K562 (cell line): ENCODE results near the gene RETREG1. TPM values are rescaled to one million over a fixed set of nuclear protein-coding genes. Genes with fewer than 3 reads are reported as not detected.
A peak's percentile ranks its signal among the peaks of the same experiment; 100 is the strongest.

Experiments
- CC2D1A ChIP-seq: fragments of 450-650 bp; IDR thresholded peaks from 2 replicates; pipeline ENCODE4 v1.6.1; 2017; ENCODE audit warnings: mild to moderate bottlenecking
- CREM ChIP-seq: IDR thresholded peaks from 2 replicates; pipeline ENCODE4 v1.6.1; 2014; ENCODE audit warnings: antibody characterized with exemption, low read depth
- EP300 ChIP-seq: IDR thresholded peaks from 2 replicates; pipeline ENCODE4 v1.6.1; 2012; ENCODE audit warnings: low read length, improper control_type of control experiment
- JUND ChIP-seq, 2 experiments: IDR thresholded peaks; 2 replicates in 1 of 2; 3 replicates in 1 of 2; pipeline ENCODE4 v1.6.1; 2011; ENCODE audit warnings: borderline replicate concordance in 2 of 2, low read depth in 2 of 2, low read length in 2 of 2, improper control_type of control experiment in 1 of 2, missing biosample characterization in 1 of 2, missing genetic modification characterization in 1 of 2, missing genetic modification reagents in 1 of 2
- KLF10 ChIP-seq: fragments of 250-450 bp; sonication (Bioruptor Pico); IDR thresholded peaks from 2 replicates; pipeline ENCODE4 v1.6.1; 2021; ENCODE audit warnings: matching md5 sums
- KLF16 ChIP-seq: IDR thresholded peaks from 2 replicates; pipeline ENCODE4 v1.6.1; 2016; ENCODE audit warnings: antibody characterized with exemption
- PHF8 ChIP-seq: fragments of 200-600 bp; sonication (generic); IDR thresholded peaks from 2 replicates; pipeline ENCODE4 v1.6.1; 2012; ENCODE audit warnings: mixed run types, mild to moderate bottlenecking, inconsistent platforms, low read length, moderate library complexity, borderline replicate concordance
- PRPF4 ChIP-seq: fragments of 200-400 bp; formaldehyde crosslinking; IDR thresholded peaks from one replicate; pipeline ENCODE4 v1.6.1; 2017; ENCODE audit warnings: low read length, low read depth, mild to moderate bottlenecking; ENCODE audit not compliant: insufficient read depth, poor library complexity, severe bottlenecking
- RCOR1 ChIP-seq, 2 experiments: IDR thresholded peaks; 2 replicates each; pipeline ENCODE4 v1.6.1; 2012; ENCODE audit warnings: low read depth in 2 of 2, low read length in 2 of 2, borderline replicate concordance in 1 of 2, improper control_type of control experiment in 1 of 2
- REST ChIP-seq, 2 experiments: fragments of 450-650 bp; formaldehyde crosslinking in 1 of 2; IDR thresholded peaks; 2 replicates each; pipeline versions ENCODE4 v1.4.0 to v1.6.1; 2014 to 2020; ENCODE audit warnings: mild to moderate bottlenecking in 2 of 2, borderline replicate concordance in 1 of 2, low read depth in 1 of 2
- SMC3 ChIP-seq: conservative IDR thresholded peaks from 2 replicates; pipeline ENCODE4 v1.6.1; 2011; ENCODE audit warnings: low read depth, low read length, improper control_type of control experiment; ENCODE audit not compliant: insufficient read depth
- TCF3 ChIP-seq: sonication (generic); formaldehyde crosslinking; IDR thresholded peaks from 2 replicates; pipeline ENCODE4 v1.4.0; 2020; ENCODE audit warnings: mild to moderate bottlenecking, missing genetic modification reagents
- USF1 ChIP-seq: sonication (generic); formaldehyde crosslinking; IDR thresholded peaks from 2 replicates; pipeline ENCODE4 v1.9.0; 2022; ENCODE audit warnings: mild to moderate bottlenecking, missing genetic modification reagents
- XRCC5 ChIP-seq: fragments of 200-400 bp; formaldehyde crosslinking; IDR thresholded peaks from 2 replicates; pipeline ENCODE4 v1.6.1; 2017; ENCODE audit warnings: low read depth, mild to moderate bottlenecking, low read length
- ZNF184 ChIP-seq: sonication (generic); formaldehyde crosslinking; IDR thresholded peaks from 2 replicates; pipeline ENCODE4 v1.5.0; 2020; ENCODE audit warnings: missing genetic modification reagents
- ZNF449 ChIP-seq: fragments of 250-450 bp; sonication (Bioruptor Pico); IDR thresholded peaks from 2 replicates; pipeline ENCODE4 v1.8.0; 2022; ENCODE audit warnings: moderate library complexity, mild to moderate bottlenecking, inconsistent platforms
- ZNF561 ChIP-seq: fragments of 450-650 bp; formaldehyde crosslinking; conservative IDR thresholded peaks from 2 replicates; pipeline ENCODE4 v1.4.0; 2020; ENCODE audit warnings: mild to moderate bottlenecking, moderate library complexity
- polyA plus RNA-seq, 8 experiments: library from polyadenylated mRNA; depleted of rRNA in 4 of 8; stranded (reverse) in 5 of 8; unstranded in 3 of 8; fragments of >200 nt; fragmentation: Nextera tagmentation in 2 of 8; fragmentation: Illumina TruSeq in 1 of 8; extraction: Ambion mirVana in 2 of 8; extraction: Trizol in 1 of 8; gene quantifications; 2 replicates each; pipeline versions ENCODE4 v1.2.1 to v1.2.3, GENCODE V29; 2011 to 2014; ENCODE audit warnings: inconsistent platforms in 1 of 8, missing spikeins in 1 of 8
- total RNA-seq, 7 experiments: library from RNA; depleted of rRNA in 6 of 7; stranded (reverse); fragments of >200 nt in 6 of 7; fragmentation: Illumina TruSeq in 2 of 7; extraction: Trizol in 2 of 7; gene quantifications; 2 replicates each; pipeline versions ENCODE4 v1.2.1 to v1.2.3, GENCODE V29; 2011 to 2021; ENCODE audit warnings: low replicate concordance in 1 of 7

The RETREG1 gene
- total and polyA plus RNA-seq, 9 of the 15 experiments (the other 6 are each of a cell fraction or from before 2014, with no cell fraction given): 0.01 to 0.20 (median 0.08) TPM; not detected in 5

GRCh38 chr5:16550316-16550952, 66.4 kb downstream of the RETREG1 start (continued):
- peak; percentile 53; the same call in 1 of the 2 replicates for TF ChIP-seq REST (IDR thresholded peaks at IDR 0.05; ENCODE audit: borderline replicate concordance)
- no peak for TF ChIP-seq REST (CRISPR knock-in tag; IDR thresholded peaks at IDR 0.05; ENCODE audit: low read depth)
- peak in 1 of 2 experiments; percentile 40; a peak in 1 of 4 replicates for TF ChIP-seq RCOR1 (IDR thresholded peaks at IDR 0.05; ENCODE audit: borderline replicate concordance in 1 of 2, low read depth in 2 of 2, low read length in 2 of 2)
- no peak for TF ChIP-seq TCF3 (CRISPR knock-in tag)
- peak; percentile 55; the same call in 1 of the 2 replicates for TF ChIP-seq XRCC5
- no peak for TF ChIP-seq PHF8
- TF ChIP-seq USF1: no peak
- no peak for TF ChIP-seq KLF10 (CRISPR knock-in tag)
- TF ChIP-seq ZNF561 (CRISPR knock-in tag): no peak
- no peak for TF ChIP-seq ZNF184 (CRISPR knock-in tag)
- TF ChIP-seq CC2D1A: no peak
- peak; percentile 84 for TF ChIP-seq SMC3
- TF ChIP-seq CREM: 0 out of 2 replicates have a peak, but pooled peaks have one; percentile 4
- TF ChIP-seq PRPF4: no peak
- 0 out of 2 replicates have a peak, but pooled peaks have one; percentile 24 for TF ChIP-seq JUND (IDR thresholded peaks at IDR 0.05; ENCODE audit: borderline replicate concordance, low read depth, low read length)
- TF ChIP-seq JUND (tag; IDR thresholded peaks at IDR 0.05; ENCODE audit: borderline replicate concordance, low read depth, low read length): no peak
- TF ChIP-seq KLF16: peak; percentile 26; the same call in 1 of the 2 replicates
- TF ChIP-seq EP300: no peak
- TF ChIP-seq ZNF449 (CRISPR knock-in tag): no peak
